Activated CD4-positive, alpha-beta T cell treated with anti-CD3 and anti-CD28 coated beads, Interleukin-2, Interleukin-4, amounts not matched to agents 100 ng/mL and 50 ng/mL, durations not matched to agents 16 hours and 8 hours (primary cell): ENCODE measurements around the gene CEBPA.
"Not testable (repeated sequence)": the region's sequence is repeated elsewhere in the genome, so short reads cannot be mapped to it uniquely, and the experiment has no call there.

Source experiments
- DNase-seq: peaks from one replicate; pipeline ENCODE4 v3.0.0-alpha.2; 2020; ENCODE audit warnings: low spot score

CEBPA gene

DNA sequence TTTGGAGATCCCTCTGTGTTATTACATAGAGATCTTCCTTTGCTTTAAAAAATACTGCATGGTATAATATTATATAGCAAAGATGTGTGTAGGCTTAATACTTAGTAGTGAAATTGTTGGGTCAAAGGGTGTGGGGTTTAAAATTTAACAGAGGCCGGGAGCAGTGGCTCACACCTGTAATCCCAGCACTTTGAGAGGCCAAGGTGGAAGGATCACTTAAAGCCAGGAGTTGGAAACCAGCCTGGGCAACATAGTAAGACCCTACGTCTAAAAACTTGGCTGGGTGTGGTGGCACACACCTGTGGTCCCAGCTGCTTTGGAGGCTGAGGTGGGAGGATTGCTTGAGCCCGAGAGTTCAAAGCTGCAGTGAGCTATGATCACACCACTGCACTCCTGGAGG, 22.3 kb upstream of the CEBPA start:
- DNase-seq, result no peak

DNA sequence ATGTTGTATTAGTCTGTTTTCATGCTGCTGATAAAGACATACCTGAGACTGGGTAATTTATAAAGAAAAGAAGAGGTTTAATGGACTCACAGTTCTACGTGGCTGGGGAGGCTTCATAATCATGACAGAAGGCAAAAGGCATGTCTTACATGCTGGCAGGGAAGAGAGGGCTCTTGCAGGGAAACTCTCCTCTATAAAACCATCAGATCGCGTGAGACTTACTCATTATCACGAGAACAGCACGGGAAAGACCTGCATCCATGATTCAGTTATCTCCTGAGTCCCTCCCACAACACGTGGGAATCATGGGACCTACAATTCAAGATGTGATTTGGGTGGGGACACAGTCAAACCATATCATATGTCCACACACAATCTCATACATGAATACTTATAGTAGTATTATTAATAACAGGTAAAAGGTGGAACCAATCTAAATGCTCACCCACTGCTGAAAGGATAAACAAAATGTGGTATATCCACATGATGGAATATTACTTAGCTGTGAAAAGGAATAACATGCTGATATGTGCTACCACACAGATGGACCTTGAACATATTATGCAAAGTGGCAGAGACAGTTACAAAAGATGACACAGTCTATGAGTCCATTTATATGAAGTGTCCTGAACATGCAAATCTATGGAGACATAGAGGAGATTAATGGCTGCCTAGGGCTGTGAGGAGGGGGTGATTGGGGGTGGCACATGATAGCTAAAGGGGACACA, 20.9 kb upstream of the CEBPA start:
- no peak for DNase-seq

DNA sequence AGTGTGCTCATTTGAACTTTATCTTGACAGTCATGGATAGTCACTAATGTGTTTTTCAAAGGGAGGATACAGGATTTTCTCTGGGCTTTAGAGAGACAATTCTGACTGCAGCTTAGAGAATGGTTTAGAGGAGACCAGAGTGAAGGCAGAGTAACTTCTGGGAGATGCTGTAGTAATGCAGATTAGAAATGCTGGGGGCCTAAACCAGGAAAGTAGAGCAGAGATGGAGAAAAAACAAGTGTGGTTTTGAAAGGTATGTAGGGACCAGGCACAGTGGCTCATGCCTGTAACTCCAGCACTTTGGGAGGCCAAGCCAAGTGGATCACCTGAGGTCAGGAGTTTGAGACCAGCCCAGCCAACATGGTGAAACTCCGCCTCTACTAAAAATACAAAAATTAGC, 18.3 kb upstream of the CEBPA start:
- DNase-seq, result no peak

DNA sequence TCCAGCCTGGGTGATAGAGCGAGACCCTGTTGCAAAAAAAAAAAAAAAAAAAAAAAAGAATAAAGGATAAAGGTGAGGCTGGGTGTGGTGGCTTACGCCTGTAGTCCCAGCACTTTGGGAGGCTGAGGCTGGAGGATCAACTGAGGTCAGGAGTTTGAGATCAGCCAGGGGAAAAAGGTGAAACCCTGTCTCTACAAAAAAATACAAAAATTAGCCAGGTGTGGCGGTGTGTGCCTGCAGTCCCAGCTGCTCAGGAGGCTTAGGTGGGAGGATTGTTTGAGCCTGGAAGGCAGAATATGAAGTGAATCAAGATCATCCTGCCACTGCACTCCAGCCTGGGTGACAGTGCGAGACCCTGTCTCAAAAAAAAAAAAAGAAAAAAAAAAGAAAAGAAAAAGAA, 15.7 kb upstream of the CEBPA start:
- DNase-seq, result not testable (repeated sequence)

DNA sequence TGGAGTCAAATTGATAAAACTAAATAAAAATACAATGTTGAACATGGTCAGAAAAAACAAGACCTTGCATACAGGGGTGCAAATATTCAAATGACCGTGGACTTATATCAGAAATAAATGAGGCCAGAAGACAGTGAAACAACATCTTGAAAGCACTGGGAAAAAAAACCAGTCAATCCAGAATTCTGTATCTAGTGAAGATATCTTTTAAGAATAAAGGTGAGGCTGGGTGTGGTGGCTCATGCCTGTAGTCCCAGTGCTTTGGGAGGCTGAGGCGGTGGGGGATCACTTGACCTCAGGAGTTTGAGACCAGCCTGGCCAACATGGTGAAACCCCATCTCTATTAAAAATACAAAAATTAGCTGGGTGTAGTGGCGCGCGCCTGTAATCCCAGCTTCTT, 15.2 kb upstream of the CEBPA start:
- DNase-seq, result no peak

DNA sequence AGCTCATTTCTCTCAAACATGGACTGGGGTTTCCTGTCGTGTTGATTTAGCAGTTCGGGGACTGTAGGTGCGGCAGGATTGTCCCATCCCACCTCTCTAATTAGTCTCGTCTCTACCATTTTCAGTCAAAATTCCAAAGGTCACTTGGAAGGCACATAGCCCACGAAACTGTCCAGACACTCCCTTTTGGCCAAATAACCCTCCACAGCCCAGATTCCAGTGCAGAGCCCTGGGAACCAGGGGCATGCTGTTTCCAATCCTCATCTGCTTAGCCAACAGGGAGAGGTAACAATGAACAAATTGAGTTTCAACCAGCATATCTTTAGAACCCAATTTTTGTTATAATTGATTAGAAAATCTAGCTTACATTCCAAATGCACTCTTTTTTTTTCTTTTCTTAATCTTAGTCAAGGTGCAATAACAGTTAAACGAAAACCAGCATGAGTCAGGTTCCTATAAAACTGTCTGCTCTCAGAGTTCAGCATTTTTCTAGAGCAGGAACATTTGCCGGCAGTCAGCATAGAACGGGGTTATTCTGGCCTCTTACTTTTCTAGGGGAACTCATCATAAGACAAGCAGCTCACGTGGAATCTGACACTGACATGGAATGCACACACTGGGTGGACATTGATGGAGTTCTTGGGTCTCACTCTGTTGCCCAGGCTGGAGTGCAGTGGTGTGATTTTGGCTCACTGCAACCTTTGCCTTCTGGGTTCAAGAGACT, 14.4 kb upstream of the CEBPA start:
- no peak for DNase-seq

DNA sequence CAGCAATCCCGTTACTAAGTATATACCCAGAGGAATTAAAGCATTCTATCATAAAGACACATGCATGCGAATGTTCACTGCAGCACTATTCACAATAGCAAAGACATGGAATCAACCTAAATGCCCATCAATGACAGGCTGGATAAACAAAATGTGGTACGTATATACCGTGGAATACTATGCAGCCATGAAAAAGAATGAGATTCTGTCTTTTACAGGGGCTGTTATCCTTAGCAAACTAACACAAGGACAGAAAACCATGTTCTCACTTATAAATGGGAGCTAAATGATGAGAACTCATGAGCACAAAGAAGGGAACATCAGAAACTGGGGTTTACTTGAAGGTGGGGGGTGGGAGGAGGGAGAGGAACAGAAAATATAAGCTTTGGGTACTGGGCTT, 10.5 kb upstream of the CEBPA start:
- not testable (repeated sequence) for DNase-seq

DNA sequence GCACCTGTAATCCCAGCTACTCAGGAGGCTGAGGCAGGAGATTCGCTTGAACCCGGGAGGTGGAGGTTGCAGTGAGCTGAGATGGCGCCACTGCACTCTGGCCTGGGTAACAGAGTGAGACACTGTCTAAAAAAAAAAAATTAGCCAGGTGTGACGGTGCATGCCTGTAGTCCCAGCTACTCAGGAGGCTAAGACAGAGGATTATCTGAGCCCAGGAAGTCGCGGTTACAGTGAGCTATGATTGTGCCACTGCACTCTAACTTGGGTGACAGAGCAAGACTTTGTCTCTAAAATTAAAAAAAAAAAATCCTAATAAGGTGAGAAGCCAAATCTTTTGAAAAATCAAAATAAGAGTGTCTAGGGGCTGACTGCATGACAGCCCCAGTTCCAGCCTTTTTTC, 9.7 kb upstream of the CEBPA start:
- no peak for DNase-seq

DNA sequence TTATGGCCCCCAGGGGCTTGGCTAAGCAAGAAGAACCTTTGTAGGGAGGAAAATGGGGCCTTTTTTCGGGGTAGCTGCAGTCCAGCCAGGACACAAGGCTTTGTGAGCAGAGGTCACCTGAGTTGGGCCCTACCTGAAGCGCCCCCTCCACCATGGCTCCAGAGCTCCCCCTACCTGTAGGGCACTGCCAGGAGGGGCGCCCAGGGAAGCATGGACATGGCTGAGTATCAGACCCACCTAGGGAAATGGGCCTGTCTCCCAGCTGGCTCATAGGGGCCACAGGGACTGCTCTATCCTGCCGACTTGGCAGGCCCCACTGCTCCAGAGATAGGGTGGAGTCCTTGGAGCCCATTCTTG, 9.0 kb upstream of the CEBPA start:
- DNase-seq, result peak; percentile 31

DNA sequence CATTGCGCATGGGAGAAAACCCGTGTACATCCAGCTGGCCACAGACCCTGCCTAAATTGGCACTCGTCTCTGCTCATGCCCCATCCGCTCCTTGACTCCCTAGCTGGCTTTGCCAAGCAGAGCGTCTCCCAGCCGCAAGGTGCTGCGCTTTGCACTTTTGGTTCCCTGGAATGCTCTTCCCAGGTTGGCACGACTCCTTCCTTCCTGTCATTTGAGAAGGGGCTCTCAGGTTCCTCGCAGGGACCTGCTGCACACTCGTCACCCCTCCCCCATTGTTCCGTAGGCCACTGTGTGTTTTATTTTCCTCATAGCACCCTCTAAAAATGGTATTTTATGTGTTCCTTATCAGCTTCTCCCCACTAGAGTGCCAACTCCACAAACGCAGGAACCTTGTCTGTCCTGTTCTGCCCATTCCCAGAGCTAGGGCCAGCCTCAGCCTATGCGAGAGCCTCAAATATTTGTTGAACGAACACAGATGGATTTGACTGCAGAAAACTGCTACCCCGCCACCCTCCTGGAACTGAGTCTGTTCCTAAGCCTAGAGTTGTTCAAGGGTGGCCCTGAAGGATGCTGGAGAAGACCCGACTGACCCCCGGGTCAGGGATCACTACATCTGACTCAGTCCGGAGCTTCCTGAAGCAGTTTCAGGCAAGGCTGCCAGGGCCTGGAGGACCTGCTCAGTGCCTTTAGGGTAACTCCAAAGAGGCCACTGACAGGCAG, 8.4 kb upstream of the CEBPA start:
- no peak for DNase-seq

DNA sequence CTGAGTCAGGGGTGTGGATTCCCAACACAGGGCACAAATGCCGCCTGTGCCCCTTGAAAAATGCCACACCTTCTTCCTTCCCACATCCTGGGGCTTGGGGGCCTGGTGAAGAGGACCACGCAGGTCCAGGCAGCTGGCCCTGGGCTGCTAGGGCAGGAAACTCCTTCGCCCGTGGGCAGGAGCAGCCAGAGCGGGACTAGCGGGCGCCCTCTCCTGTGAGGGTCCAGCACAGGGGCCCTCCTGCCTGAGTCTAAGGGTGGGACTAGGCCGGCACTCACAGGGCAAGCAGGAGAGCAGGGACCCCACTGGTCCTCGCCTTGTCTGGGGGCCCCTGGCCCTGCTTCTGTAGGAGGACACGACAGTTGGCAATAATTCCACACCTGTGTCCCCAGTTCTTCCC, 7.5 kb upstream of the CEBPA start:
- no peak for DNase-seq

DNA sequence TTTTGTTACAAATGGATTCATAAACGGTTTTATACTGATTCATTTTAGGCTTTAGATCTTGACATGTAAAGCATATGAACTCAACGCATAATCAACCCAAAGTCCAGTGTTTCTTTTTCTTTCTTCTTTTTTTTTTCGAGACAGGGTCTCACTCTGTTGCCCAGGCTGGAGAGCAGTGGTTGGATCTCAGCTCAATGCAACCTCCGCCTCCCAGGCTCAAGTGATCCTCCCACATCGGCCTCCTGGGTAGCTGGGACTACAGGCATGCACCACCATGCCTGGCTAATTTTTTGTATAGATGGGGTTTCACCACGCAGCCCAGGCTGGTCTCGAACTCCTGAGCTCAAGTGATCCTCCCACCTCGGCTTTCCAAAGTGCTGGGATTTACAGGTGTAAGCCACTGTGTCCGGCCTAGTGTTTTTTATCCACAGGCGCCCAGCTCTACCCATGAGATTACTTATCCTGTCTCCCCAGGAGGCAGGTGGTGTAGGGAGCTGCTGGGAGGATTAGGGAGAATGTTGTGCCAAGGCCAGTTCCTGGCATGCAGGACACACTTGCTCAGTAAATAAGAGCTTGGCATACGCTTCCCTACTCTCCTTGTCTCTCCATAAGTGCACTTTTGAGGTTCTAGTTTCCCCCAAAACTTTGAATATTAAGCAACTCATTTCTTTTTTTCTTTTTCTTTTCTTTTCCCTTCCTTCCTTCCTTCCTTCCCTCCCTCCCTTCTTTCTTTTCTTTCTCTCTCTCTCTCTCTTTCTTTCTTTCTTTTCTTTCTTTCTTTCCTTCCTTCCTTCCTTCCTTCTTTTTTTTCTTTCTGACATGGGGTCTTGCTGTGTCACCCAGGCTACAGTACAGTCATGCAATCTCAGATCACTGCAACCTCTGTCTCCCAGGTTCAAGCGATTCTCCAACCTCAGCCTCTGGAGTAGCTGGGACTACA, 4.8 kb upstream of the CEBPA start:
- DNase-seq, result no peak

DNA sequence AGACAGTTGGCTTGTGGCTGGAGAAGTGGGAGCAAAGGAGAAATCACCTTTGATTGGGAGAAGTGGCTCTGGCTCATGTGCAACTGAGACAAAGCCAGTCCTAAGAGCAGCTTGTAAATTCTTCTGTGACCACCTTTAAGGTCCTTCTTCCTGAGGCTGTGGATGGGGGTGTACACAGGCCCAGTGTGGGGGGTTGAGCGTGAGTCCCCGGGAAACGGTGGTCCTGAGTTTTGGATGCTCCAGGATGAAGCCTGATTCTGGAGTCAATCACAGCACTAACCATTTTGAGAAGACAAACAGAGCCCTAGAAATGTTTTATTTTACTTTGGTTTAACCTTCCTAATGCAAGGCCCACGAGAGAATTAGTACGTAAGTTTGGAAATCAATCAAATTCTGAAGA, 3.9 kb upstream of the CEBPA start:
- no peak for DNase-seq

DNA sequence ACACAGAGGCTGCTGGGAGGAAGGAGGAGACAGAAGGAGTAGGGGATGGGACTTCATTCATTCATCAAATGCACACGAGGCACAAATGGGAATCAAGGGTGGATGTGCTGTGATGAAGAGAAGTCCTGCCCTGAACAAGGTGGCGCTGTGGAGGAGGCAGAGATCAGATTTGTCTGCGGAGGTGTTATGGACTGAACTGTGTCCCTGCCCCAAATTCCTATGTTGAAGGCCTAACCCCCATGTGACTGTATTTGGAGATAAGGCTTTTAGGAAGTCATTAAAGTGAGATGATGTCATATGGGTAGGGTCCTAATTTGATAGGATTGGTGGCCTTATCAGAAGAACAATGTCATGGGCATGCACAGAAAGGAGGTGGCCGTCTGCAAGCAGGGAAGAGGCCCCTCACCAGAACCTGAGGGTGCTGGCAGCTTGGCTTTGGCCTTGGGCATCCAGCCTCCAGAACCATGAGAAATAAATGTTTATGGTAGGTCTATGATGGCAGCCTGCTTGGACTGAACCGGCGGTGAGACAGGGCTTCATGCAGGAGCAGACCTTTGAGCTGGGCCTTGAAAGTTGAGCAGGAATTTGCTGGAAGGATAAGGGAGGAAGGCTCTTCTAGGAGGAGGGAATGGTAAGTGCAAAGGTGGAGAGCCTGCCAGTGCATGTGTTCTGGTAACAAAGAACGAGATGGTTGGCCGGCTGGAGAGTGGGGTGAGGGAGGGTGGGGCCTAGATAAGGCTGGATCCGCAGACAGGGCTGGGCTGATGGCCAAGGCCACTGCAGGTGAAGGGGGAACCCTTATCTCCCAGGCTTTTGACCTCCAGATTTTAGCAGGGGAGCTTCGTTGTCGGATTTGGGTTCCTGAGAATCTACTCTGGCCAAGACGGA, 2.7 kb upstream of the CEBPA start:
- DNase-seq, result no peak

DNA sequence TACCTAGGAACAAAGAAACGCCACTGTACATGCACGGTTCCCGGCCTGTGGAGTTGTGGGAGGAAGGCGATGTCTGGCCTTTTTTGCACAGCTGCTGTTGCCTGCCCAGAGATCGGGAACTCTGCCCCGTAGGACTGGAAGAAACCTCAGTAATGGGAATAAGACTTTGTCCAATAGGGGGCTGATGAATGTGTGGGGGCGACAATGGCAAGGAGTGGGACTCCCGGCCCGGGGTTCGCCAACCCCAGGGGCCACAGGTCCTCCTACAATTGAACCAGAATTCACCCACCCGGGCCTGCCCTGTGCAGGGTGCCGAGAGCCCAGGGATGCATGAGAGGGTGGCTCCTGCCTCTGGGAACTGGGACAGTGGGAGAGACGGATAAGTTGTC, 2.0 kb upstream of the CEBPA start:
- DNase-seq, result no peak

DNA sequence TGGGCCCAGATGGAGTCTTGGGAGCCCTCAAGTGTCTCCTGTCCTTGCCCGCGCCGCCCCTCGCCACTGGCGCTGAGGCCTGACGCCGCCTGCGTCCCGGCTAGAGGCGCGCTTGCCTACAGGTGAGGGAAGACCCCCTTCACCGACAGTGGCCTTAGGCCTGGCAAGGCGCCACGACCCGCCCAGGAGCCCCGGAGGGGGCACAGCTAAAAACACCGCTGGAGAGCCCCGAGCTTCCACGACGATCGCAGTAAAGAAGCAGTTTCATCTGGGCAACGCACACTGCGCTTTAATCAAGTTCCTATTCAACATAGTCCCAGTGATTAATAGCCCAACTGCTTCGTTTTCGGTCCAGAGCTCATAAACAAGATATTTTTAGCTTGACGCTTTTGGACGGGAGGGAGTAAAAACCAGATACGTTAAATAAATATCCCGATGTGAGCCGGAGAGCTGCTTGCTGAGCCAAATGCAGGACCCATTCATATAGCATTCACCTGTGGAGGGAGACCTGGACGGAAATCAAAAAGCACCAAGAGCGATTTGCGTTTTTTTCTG, 1.5 kb upstream of the CEBPA start:
- DNase-seq, result no peak

DNA sequence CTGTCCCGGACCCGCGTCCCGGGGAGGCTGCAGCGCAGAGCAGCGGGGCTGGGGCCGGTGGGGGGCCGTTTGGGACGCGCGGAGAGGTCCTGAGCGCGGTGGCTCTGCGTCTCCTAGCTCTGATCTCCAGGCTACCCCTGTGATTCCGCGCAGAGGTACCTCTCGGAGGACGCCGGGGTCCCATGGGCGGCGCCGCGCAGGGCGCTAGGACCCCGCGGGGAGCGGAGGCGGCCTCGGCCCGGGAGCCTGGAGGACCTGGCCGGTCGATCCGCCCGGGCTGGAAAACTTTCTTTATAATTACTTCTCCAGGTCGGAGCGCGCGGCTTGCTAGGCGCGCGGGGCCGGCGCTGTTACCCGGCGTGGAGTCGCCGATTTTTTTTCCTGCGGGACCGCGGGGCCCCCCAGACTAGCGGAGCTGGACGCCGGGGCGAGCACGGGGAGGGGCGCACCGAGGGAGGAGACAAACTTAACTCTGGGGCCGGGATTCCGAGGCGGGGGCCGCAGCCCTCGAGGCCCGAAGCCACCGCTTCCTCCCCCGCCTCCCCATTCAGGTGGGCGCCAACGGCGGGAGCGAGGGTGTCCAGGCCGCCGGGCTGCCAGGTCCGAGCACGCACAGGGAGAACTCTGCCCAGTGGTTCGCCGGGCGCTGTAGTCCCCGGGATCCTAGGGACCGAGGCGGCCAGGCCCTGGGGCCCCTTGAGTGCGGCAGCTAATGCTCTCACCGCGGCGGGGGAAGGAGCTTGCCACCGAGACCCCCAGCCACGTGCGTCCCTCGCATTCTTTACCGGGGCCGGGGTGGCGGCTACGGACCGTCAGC, 848 bp upstream of the CEBPA start:
- DNase-seq, result no peak

DNA sequence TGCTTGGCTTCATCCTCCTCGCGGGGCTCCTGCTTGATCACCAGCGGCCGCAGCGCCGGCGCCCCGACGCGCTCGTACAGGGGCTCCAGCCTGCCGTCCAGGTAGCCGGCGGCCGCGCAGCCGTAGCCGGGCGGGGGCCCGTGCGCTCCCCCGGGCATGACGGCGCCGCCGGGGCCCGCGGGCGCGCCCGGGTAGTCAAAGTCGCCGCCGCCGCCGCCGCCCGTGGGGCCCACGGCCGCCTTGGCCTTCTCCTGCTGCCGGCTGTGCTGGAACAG, 497 bp downstream of the CEBPA start:
- no peak for DNase-seq

DNA sequence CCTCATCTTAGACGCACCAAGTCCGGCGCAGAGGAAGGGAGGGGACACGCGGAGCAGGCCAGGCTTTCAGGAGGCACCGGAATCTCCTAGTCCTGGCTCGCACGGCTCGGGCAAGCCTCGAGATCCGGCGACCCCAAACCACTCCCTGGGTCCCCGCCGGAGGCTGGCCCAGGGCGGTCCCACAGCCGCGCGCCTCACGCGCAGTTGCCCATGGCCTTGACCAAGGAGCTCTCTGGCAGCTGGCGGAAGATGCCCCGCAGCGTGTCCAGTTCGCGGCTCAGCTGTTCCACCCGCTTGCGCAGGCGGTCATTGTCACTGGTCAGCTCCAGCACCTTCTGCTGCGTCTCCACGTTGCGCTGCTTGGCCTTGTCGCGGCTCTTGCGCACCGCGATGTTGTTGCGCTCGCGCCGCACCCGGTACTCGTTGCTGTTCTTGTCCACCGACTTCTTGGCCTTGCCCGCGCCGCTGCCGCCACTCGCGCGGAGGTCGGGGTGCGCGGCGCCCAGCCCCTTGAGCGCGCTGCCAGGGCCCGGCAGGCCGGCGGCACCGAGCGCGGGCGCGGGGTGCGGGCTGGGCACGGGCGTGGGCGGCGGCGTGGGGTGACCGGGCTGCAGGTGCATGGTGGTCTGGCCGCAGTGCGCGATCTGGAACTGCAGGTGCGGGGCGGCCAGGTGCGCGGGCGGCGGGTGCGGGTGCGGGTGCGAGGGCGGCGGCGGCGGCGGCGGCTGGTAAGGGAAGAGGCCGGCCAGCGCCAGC, 1.0 kb downstream of the CEBPA start:
- DNase-seq, result no peak

DNA sequence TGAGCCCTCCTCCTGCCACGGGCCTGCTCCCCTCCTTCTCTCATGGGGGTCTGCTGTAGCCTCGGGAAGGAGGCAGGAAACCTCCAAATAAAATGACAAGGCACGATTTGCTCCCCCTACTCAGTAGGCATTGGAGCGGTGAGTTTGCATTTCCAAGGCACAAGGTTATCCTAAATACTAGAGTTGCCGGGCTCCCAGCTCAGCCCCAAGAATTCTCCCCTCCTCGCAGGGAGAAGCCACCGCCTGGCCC, 1.5 kb downstream of the CEBPA start:
- no peak for DNase-seq
